HL-60/S4 (cell line): ENCODE results near the gene CERS5.

Experiments used
- in situ Hi-C: fragments of 300-500 bp; cut with MboI; formaldehyde crosslinking; loops from 2 replicates; pipeline ENCODE4 v1.14.3; 2022; ENCODE audit warnings: low sequenced_read_pairs

The CERS5 gene

GRCh38 chr12:50142993-50143392, 24.2 kb downstream of the CERS5 start:
- in situ Hi-C loops = no loop called here

- in situ Hi-C loops = no loop called here
These were observed 34.5 kb downstream of the CERS5 start for GRCh38 chr12:50132505-50133135.

- in situ Hi-C loops = no loop called here
These were observed 37.9 kb downstream of the CERS5 start for GRCh38 chr12:50129290-50129689.

GRCh38 chr12:50127546-50127945, 39.6 kb downstream of the CERS5 start:
- in situ Hi-C loops = no loop called here

GRCh38 chr12:50123203-50123602, 44.0 kb downstream of the CERS5 start:
- in situ Hi-C loops = no loop called here

GRCh38 chr12:50121641-50122040, 45.5 kb downstream of the CERS5 start:
- in situ Hi-C loops = no loop called here

- in situ Hi-C loops = no loop called here
These were observed 46.2 kb downstream of the CERS5 start for GRCh38 chr12:50120953-50121352.

- in situ Hi-C loops = no loop called here
These were observed 46.6 kb downstream of the CERS5 start for GRCh38 chr12:50120521-50120920.

GRCh38 chr12:50119387-50119786, 47.8 kb downstream of the CERS5 start:
- in situ Hi-C loops = no loop called here

GRCh38 chr12:50117057-50117622, 50.0 kb downstream of the CERS5 start:
- in situ Hi-C loops = no loop called here

- in situ Hi-C loops = no loop called here
These were observed 54.5 kb downstream of the CERS5 start for GRCh38 chr12:50112456-50113218.

GRCh38 chr12:50111693-50112455, 55.3 kb downstream of the CERS5 start, which contains the start of gene COX14:
COX14 (plus strand) TSS chr12:50112236; CDS start chr12:50120044, 7,808 bp downstream.
- in situ Hi-C loops = no loop called here

- in situ Hi-C loops = no loop called here
These were observed 55.8 kb downstream of the CERS5 start for GRCh38 chr12:50111395-50111692.

- in situ Hi-C loops = no loop called here
These were observed 56.3 kb downstream of the CERS5 start for GRCh38 chr12:50110762-50111351.

GRCh38 chr12:50110127-50110761, 56.9 kb downstream of the CERS5 start:
- in situ Hi-C loops = no loop called here

- in situ Hi-C loops = no loop called here
These were observed 57.9 kb downstream of the CERS5 start for GRCh38 chr12:50109319-50109718.

- in situ Hi-C loops = no loop called here
These were observed 59.5 kb downstream of the CERS5 start for GRCh38 chr12:50107416-50108268.

- in situ Hi-C loops = no loop called here
These were observed 60.3 kb downstream of the CERS5 start for GRCh38 chr12:50106907-50107306.

GRCh38 chr12:50105913-50106450, 61.2 kb downstream of the CERS5 start:
- in situ Hi-C loops = no loop called here
